Glomerular endothelial cell (primary cell): Measurements from ENCODE around the gene TBC1D22A. TPM values are rescaled to one million over a fixed set of nuclear protein-coding genes. Genes with fewer than 3 reads are reported as not detected.

Experiments used
- DNase-seq: peaks from one replicate; pipeline ENCODE4 v3.0.0-alpha.2; 2011; ENCODE audit warnings: low read depth, low spot score; ENCODE audit errors: extremely low read depth
- total RNA-seq: library from RNA; depleted of rRNA; stranded (reverse); fragments of >200 nt; gene quantifications from 2 replicates; pipeline ENCODE4 v1.2.3, GENCODE V29; 2015

Gene TBC1D22A
- total RNA-seq, 1 donor from 2014 or later: 38.7 TPM

GRCh38 chr22:47213571-47214230 is 451.3 kb downstream of the TBC1D22A start:
- DNase-seq: no peak

- DNase-seq: no peak
These were observed 453.4 kb downstream of the TBC1D22A start for GRCh38 chr22:47215851-47216250.

- no peak for DNase-seq
These were observed 456.2 kb downstream of the TBC1D22A start for GRCh38 chr22:47218671-47219070.

- no peak for DNase-seq
These were observed 457.3 kb downstream of the TBC1D22A start for GRCh38 chr22:47219789-47220188.

GRCh38 chr22:47220752-47221151 is 458.3 kb downstream of the TBC1D22A start:
- DNase-seq: no peak

- no peak for DNase-seq
These were observed 459.6 kb downstream of the TBC1D22A start for GRCh38 chr22:47221840-47222615.

Other genes with a start within 250 kb of the TBC1D22A start
- gene CELSR1, start 225.0 kb upstream of the TBC1D22A start, total RNA-seq: 9.5 and 18.3 TPM in 2 replicates
- 24.1 and 71.5 TPM in 2 replicates for gene GRAMD4, start 142.3 kb upstream of the TBC1D22A start, total RNA-seq
- gene CERK, start 24.4 kb upstream of the TBC1D22A start, total RNA-seq: 87.2 and 94.3 TPM in 2 replicates